CD4-positive, alpha-beta T cell treated with Interleukin-4 for 4 hours (primary cell): ENCODE data around the gene CETP.
"Not testable (repeated sequence)": the region's sequence is repeated elsewhere in the genome, so short reads cannot be mapped to it uniquely, and the experiment has no call there.

Source experiments
- DNase-seq: peaks from one replicate; pipeline ENCODE4 v3.0.0-alpha.2; 2020

Gene CETP

GRCh38 chr16:57000271-57001025, 38.7 kb downstream of the CETP start:
- peak; percentile 64 for DNase-seq

GRCh38 chr16:57001026-57001679, 39.4 kb downstream of the CETP start:
- no peak for DNase-seq

- no peak for DNase-seq
Measured at GRCh38 chr16:57003439-57004386, 42.0 kb downstream of the CETP start.

GRCh38 chr16:57004387-57005250, 42.9 kb downstream of the CETP start:
- no peak for DNase-seq

- not testable (repeated sequence) for DNase-seq
Measured at GRCh38 chr16:57005597-57005996, 43.8 kb downstream of the CETP start.

GRCh38 chr16:57007050-57007449, 45.3 kb downstream of the CETP start:
- no peak for DNase-seq

GRCh38 chr16:57007530-57007929, 45.8 kb downstream of the CETP start:
- DNase-seq: no peak

GRCh38 chr16:57008440-57008839, 46.7 kb downstream of the CETP start:
- DNase-seq: no peak

GRCh38 chr16:57009643-57010170, 48.0 kb downstream of the CETP start:
- DNase-seq: no peak

- no peak for DNase-seq
Measured at GRCh38 chr16:57012353-57012752, 50.6 kb downstream of the CETP start.

- DNase-seq: peak; percentile 64
Measured at GRCh38 chr16:57013229-57013628, 51.5 kb downstream of the CETP start.

GRCh38 chr16:57013902-57014301, 52.2 kb downstream of the CETP start:
- DNase-seq: no peak

- DNase-seq: no peak
Measured at GRCh38 chr16:57016301-57016700, 54.6 kb downstream of the CETP start.

- DNase-seq: no peak
Measured at GRCh38 chr16:57016831-57017230, 55.1 kb downstream of the CETP start.

- no peak for DNase-seq
Measured at GRCh38 chr16:57017251-57017650, 55.5 kb downstream of the CETP start.

GRCh38 chr16:57019746-57020145, 58.0 kb downstream of the CETP start:
- no peak for DNase-seq

- no peak for DNase-seq
Measured at GRCh38 chr16:57020651-57021050, 58.9 kb downstream of the CETP start.

- DNase-seq: no peak
Measured at GRCh38 chr16:57021757-57022156, 60.0 kb downstream of the CETP start.

GRCh38 chr16:57022445-57022844, 60.7 kb downstream of the CETP start:
- no peak for DNase-seq

GRCh38 chr16:57023541-57024249, 61.9 kb downstream of the CETP start:
- peak; percentile 91 for DNase-seq

GRCh38 chr16:57024894-57025680, 63.3 kb downstream of the CETP start:
- DNase-seq: no peak
